ENCODE data around the gene LHFPL6. TPM values are rescaled to one million over a fixed set of nuclear protein-coding genes. Genes with fewer than 3 reads are reported as not detected.

Gene LHFPL6
- total RNA-seq, 2 donors from 2014 or later, result 0.53 to 2.8 TPM

DNA sequence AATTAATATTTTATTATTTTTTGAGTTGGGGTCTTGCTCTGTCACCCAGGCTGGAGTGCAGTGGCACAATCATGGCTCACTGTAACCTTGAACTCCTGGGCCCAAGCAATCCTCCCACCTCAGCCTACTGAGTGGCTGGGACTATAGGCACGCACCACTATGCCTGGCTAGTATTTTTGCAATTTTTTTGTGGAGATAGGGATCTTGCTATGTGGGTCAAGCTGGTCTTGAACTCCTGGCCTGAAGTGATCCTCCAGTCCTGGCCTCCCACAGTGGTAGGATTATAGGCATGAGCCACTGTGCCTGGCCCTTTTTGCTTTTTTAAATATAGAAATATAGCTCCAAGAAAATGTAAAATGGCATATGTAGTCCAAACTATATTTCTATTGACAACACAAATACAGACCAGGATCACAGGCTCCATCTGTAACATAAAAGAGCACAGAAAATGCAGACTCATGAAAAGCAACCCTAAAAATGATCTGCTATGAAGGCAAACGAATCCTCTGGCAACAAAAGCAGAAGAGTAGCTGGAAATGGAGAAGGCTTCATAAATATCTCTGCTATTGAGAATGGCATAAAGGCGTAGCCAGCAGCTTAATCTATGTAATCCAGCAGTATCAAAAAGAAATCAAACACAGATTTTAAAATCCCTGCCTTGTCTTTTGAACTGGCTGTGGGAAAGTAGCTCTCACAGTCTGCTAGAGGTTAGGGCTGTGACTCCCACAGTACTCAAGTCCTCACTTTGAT lies 200.6 kb downstream of the LHFPL6 start:
- Histone ChIP-seq H3K36me3 (ENCODE audit: control insufficient read depth, insufficient read depth, low read length) (no peaks in the 10 kb centered on the region), H3K27ac (ENCODE audit: low read depth, low read length) (no peak overlapping the region), H3K9ac (ENCODE audit: extremely low read depth, low read length, poor library complexity, severe bottlenecking) (no peak overlapping the region), H3K9me3 (ENCODE audit: control insufficient read depth, low read length) (no peaks in the 10 kb centered on the region), H3K27me3 (ENCODE audit: control insufficient read depth, insufficient read depth, low read length, poor library complexity, severe bottlenecking) (peaks cover 12% of the 10 kb centered on the region), H3K4me3 (ENCODE audit: low read length) (no peak overlapping the region), H3K4me1 (ENCODE audit: control insufficient read depth, insufficient read depth, low read length) (no peaks in the 10 kb centered on the region)
- peaks cover 2% of the 10 kb centered on the region for H3K9me3 Mint-ChIP-seq
- no peak for DNase-seq
- no peaks in the 10 kb centered on the region for H3K36me3 Mint-ChIP-seq (ENCODE audit: low read depth)
- H3K27me3 Mint-ChIP-seq (ENCODE audit: insufficient read depth), result peaks cover 26% of the 10 kb centered on the region
- H3K4me1 Mint-ChIP-seq, result peaks cover 16% of the 10 kb centered on the region
- no peak overlapping the region for H3K4me3 Mint-ChIP-seq
- TF ChIP-seq, protein P1, sequence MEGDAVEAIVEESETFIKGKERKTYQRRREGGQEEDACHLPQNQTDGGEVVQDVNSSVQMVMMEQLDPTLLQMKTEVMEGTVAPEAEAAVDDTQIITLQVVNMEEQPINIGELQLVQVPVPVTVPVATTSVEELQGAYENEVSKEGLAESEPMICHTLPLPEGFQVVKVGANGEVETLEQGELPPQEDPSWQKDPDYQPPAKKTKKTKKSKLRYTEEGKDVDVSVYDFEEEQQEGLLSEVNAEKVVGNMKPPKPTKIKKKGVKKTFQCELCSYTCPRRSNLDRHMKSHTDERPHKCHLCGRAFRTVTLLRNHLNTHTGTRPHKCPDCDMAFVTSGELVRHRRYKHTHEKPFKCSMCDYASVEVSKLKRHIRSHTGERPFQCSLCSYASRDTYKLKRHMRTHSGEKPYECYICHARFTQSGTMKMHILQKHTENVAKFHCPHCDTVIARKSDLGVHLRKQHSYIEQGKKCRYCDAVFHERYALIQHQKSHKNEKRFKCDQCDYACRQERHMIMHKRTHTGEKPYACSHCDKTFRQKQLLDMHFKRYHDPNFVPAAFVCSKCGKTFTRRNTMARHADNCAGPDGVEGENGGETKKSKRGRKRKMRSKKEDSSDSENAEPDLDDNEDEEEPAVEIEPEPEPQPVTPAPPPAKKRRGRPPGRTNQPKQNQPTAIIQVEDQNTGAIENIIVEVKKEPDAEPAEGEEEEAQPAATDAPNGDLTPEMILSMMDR (conservative IDR thresholded peaks at IDR 0.05), result no peak
- WGBS, 2 experiments (ENCODE audit: insufficient coverage in 1 of 2, insufficient read length in 1 of 2), result 87 to 100% methylated on average over 1 to 3 of the region's 3 CpGs
- no peak overlapping the region for H3K27ac Mint-ChIP-seq

DNA sequence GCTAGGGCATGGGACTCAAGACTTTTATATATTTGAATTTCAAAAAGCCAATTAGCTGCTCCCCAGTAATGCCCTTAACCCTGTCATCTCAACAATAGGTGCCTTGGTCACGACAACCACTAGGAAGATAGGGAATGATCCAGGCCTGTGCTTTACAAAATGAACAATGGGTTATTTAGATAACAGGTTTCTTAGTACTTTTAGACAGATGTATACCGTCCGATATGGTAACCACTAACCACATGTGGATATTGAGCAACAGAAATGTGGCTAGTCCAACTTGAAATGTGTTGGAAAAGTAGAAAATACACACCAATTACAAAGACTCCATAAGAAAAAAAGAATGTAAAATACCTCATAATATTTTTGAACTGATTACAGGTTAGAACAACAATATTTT lies 201.2 kb downstream of the LHFPL6 start:
- Histone ChIP-seq H3K9me3 (ENCODE audit: control insufficient read depth, low read length) (no peaks in the 10 kb centered on the region), H3K4me1 (ENCODE audit: control insufficient read depth, insufficient read depth, low read length) (no peaks in the 10 kb centered on the region), H3K36me3 (ENCODE audit: control insufficient read depth, insufficient read depth, low read length) (no peaks in the 10 kb centered on the region), H3K9ac (ENCODE audit: extremely low read depth, low read length, poor library complexity, severe bottlenecking) (no peak overlapping the region), H3K4me3 (ENCODE audit: low read length) (no peak overlapping the region), H3K27ac (ENCODE audit: low read depth, low read length) (no peak overlapping the region), H3K27me3 (ENCODE audit: control insufficient read depth, insufficient read depth, low read length, poor library complexity, severe bottlenecking) (peaks cover 14% of the 10 kb centered on the region)
- H3K4me3 Mint-ChIP-seq, result no peak overlapping the region
- DNase-seq, result no peak
- no peak overlapping the region for H3K27ac Mint-ChIP-seq
- H3K9me3 Mint-ChIP-seq, result peaks cover 2% of the 10 kb centered on the region
- H3K4me1 Mint-ChIP-seq, result peaks cover 16% of the 10 kb centered on the region
- peaks cover 32% of the 10 kb centered on the region for H3K27me3 Mint-ChIP-seq (ENCODE audit: insufficient read depth)
- H3K36me3 Mint-ChIP-seq (ENCODE audit: low read depth), result no peaks in the 10 kb centered on the region
- WGBS, 2 experiments (ENCODE audit: insufficient coverage in 1 of 2, insufficient read length in 1 of 2), result 89% methylated on average over 3 of the region's 3 CpGs; no CpG with 5 or more reads in 1 of the 2 experiments
- TF ChIP-seq, protein P1 (conservative IDR thresholded peaks at IDR 0.05), result no peak

DNA sequence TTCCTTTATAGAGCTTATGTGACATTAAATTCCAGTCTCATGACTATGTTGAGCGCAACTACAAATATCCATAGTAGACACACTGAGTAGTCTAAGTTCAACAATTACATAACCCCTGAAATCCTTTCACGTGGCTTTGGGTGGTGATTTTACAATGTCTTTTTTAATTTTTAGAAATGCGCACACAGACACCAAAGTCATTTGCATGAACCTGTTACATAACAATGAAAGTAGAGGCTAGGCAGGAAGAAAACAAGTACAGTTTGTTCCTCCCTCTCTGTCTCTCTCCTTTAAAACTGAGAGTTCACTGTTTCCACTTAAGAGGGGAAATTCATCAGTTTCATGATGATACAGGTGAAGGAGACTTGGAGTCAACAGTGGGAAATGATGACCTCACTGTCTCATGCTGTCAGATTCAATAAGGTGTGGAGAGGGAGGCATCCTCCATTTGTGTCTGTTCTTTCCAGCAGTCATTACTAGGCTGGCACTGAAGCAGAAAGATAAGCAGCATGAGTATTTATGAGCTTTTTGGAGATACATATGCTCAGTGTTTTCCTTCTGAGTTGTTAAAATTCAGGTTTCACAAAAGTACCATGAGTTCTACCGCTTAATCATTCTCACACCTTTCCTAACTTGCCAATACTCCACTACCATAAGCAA lies 201.8 kb downstream of the LHFPL6 start:
- no peaks in the 10 kb centered on the region for H3K4me1 ChIP-seq (ENCODE audit: control insufficient read depth, insufficient read depth, low read length)
- H3K9me3 ChIP-seq (ENCODE audit: control insufficient read depth, low read length), result no peaks in the 10 kb centered on the region
- H3K27ac ChIP-seq (ENCODE audit: low read depth, low read length), result no peak overlapping the region
- H3K9me3 Mint-ChIP-seq, result peaks cover 2% of the 10 kb centered on the region
- H3K36me3 Mint-ChIP-seq (ENCODE audit: low read depth), result no peaks in the 10 kb centered on the region
- TF ChIP-seq, protein P1 (conservative IDR thresholded peaks at IDR 0.05), result no peak
- no peak overlapping the region for H3K4me3 ChIP-seq (ENCODE audit: low read length)
- peaks cover 16% of the 10 kb centered on the region for H3K4me1 Mint-ChIP-seq
- no peak overlapping the region for H3K9ac ChIP-seq (ENCODE audit: extremely low read depth, low read length, poor library complexity, severe bottlenecking)
- H3K27ac Mint-ChIP-seq, result no peak overlapping the region
- H3K4me3 Mint-ChIP-seq, result no peak overlapping the region
- H3K36me3 ChIP-seq (ENCODE audit: control insufficient read depth, insufficient read depth, low read length), result no peaks in the 10 kb centered on the region
- H3K27me3 Mint-ChIP-seq (ENCODE audit: insufficient read depth), result peaks cover 38% of the 10 kb centered on the region
- DNase-seq, result no peak
- peaks cover 14% of the 10 kb centered on the region for H3K27me3 ChIP-seq (ENCODE audit: control insufficient read depth, insufficient read depth, low read length, poor library complexity, severe bottlenecking)
- WGBS, 2 experiments (ENCODE audit: insufficient coverage in 1 of 2, insufficient read length in 1 of 2), result 74 to 88% methylated on average over 3 to 4 of the region's 4 CpGs
